GM12874 (cell line): ENCODE measurements around the gene CELF4.

ENCODE experiments used
- CTCF ChIP-seq: IDR thresholded peaks from 2 replicates; pipeline ENCODE4 v1.5.1; 2011; ENCODE audit warnings: low read depth, mild to moderate bottlenecking, control low read depth, low read length, moderate library complexity; ENCODE audit not compliant: insufficient read depth

Gene CELF4

GRCh38 chr18:37529863-37530262 lies 35.7 kb downstream of the CELF4 start:
- no peak for TF ChIP-seq CTCF

GRCh38 chr18:37529296-37529695 lies 36.3 kb downstream of the CELF4 start:
- no peak for TF ChIP-seq CTCF

- no peak for TF ChIP-seq CTCF
Observed at GRCh38 chr18:37527395-37527794, 38.2 kb downstream of the CELF4 start.

GRCh38 chr18:37525262-37525585 lies 40.4 kb downstream of the CELF4 start:
- TF ChIP-seq CTCF, result no peak

- no peak for TF ChIP-seq CTCF
Observed at GRCh38 chr18:37524498-37525261, 40.9 kb downstream of the CELF4 start.

- no peak for TF ChIP-seq CTCF
Observed at GRCh38 chr18:37524139-37524497, 41.5 kb downstream of the CELF4 start.

GRCh38 chr18:37521510-37522465 lies 43.8 kb downstream of the CELF4 start:
- no peak for TF ChIP-seq CTCF
